A204.1 (cell line): ENCODE data around the gene PLA2G4E.

ENCODE experiments used
- FAIRE-seq: peaks from 2 replicates; lab custom pipeline; 2012; peaks lifted over from hg19 to GRCh38; lab: Jason Lieb, UNC

Gene PLA2G4E

GRCh38 chr15:42018306-42019224 lies 2.3 kb downstream of the PLA2G4E start:
- no peak for FAIRE-seq

DNA sequence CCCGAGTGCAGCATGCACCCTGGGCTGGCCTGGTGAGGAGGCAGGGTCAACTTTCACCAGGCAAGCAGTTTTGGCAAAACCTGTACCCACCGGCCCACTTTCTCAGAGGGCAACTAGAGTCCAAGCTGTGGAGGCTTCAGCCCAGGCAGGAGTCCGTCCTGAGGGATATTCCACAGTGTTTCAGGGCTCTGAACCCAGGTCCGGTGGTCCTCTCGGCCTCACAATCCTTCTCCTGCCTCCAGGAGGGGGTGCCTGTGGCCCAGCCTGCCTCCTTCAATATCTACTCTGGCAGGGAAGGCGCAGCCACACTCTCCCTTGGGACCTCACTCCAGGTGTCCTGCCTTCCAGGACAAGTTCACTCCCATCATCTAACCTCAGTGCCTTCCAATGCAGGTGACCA lies 3.9 kb downstream of the PLA2G4E start:
- no peak for FAIRE-seq

DNA sequence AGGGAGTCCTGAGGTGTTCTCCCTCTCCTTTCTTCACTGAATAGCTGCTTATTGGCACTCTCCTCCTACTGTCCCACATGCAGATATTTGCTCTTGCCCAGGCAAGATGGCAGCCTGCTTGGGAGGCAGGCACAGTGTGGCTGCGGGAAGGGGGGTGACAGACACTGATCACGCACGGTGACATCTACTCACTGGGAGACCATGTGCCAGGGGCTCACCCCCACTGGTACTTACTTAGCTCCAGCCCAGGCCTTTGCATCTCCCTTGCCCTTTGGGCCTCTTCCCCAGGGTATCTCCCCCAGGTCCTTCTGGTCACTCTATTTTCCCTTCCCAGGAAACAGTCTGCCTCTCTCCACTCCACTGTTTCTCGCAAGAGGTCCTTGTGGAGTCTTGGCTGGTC lies 6.4 kb downstream of the PLA2G4E start:
- FAIRE-seq, result no peak

DNA sequence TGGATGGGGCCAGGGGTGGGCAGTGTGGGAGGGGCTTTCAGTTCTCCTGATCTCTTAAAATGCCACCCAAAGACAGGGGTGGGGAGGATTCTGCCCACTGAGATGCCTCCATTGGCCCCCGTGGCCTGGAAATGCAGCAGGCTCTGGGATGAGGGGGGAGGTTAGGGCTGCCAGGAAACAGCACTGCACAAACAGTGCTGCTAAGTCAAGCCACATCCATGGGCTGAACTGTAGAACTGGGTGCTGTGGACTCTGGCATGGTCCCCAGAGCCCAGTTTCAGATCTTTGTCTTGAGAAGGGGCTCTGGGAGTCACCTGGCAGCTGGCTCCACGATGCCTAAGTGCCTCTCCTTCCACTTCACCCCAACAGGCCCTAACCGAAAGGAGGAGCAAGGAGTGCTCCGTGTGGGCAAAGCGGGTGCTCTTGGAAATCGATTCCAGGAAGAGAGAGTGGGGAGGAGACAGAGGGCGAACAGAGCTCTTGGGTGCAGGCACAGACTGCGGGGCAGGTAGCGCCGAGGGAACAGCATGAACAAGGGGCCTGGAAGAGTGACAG lies 7.8 kb downstream of the PLA2G4E start:
- no peak for FAIRE-seq

- no peak for FAIRE-seq
Measured at GRCh38 chr15:42012241-42012640, 8.6 kb downstream of the PLA2G4E start.

GRCh38 chr15:42011074-42011473 lies 9.8 kb downstream of the PLA2G4E start:
- no peak for FAIRE-seq

- FAIRE-seq, result no peak
Measured at GRCh38 chr15:42010434-42010833, 10.4 kb downstream of the PLA2G4E start.

DNA sequence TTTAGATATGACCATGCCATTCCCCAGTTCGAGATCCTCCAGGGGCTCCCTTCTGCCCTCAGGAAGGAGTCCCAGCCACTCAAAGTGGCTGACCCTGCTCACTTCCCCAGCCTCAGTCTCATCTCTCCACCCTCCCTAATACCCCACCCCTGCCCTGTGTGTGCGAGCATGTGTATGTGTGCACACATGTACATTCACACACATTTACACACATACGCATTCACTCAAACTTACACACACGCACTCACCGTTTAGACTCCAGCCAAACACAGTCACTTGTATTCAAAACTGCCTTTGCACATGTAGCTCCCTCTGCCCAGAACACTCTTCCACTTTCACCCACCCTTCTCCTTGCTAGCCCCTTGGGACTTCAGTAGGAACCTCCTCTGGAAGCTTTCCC lies 11.4 kb downstream of the PLA2G4E start:
- FAIRE-seq, result no peak

- no peak for FAIRE-seq
Measured at GRCh38 chr15:42009022-42009421, 11.8 kb downstream of the PLA2G4E start.

- no peak for FAIRE-seq
Measured at GRCh38 chr15:42007386-42007785, 13.5 kb downstream of the PLA2G4E start.

GRCh38 chr15:42002333-42002732 lies 18.5 kb downstream of the PLA2G4E start:
- FAIRE-seq, result no peak

- no peak for FAIRE-seq
Measured at GRCh38 chr15:42001236-42001635, 19.6 kb downstream of the PLA2G4E start.

DNA sequence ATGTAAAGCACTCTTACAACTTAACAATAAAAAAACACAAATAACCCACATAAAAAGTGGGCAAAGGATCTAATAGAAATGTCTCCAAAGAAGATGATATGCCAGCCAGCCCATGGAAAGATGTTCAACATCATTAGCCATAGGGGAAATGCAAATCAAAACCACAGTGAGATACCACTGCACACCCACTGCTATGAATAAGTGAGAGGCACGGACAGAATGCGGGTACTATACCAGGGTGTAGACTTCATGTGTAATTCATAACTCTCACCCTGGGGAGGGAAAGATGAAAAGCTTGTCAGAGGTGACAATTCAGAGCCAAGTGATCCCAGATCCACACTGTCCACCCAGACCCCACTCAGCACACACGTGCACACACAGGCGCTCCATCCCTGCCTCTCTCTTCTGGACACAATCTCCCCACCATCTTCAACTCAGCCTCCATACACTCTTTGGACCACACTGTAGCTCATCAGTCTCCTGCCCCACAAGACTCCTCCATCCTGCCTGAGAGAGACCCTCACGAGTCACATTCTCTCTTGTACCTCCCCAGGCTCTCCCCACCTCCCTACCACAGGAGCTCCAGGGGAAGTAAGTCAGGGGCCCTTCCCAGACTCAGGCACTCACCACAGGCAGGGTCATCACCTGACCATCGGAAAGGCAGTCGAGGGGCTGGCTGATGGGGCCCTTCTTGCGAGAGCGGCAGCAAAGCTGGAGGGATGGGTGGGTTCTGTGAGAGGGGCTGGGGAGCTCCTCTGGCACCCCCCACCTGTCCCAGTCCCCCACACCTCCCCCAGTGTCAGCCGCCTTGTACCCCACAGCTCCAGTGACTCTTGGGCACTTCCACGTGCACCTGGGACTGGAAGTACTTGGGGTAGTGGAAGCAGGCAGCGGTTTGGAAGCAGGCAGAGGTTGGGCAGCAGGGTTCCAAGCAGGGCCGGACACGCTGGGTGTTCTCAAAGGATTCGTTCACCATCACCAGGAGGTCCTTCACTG lies 21.3 kb downstream of the PLA2G4E start:
- no peak for FAIRE-seq

DNA sequence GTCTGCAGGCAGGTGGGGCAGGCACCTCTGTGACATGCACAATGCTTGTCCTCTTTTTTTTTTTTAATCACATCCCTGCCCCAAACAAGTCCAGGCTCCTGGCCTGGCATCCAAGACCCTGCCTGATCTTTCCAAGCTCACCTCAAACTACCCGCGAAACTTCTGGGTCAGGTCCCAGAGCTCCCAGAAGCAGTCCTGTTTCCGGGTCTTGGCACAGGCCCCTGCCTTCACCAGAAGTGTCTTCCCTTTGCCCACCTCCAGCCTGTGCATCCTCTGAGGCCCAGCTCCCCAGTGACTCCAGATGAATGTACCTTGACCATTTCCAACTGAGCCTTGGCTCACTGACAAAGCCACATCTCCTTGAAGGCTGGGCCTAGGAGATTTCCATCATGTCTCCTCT lies 23.0 kb downstream of the PLA2G4E start:
- no peak for FAIRE-seq

DNA sequence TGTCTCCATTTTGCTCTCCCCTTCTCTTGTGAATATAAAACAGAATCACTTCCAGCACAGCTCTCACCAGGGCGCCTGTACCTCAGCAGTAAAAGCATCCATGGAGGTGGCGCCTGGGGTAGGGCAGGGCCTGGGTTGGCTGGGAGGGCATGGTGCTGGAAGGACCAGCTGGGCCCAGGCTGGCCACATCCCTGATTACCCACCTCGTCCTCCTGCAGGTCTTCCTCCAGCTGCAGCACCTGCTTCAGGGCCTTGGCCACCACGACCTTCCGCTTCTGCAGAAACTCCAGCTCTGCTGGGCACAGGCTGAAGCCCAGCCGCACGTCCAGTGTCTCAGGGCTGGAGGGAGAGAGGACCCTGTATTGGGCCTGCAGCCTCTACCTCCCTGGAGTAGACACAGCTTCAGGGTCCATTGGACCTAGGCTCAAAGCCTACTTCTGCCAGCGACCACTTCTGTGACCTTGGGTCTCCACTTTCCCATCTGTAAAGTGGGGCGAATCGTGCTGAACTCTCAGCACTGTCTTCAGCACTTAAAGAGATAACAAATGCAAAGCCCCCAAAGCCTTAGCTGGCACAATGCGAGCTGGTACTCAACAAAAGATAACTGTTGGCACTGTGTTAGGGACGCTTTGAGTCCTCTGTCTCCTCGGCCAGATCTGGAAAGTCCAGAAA lies 23.8 kb downstream of the PLA2G4E start:
- FAIRE-seq, result no peak

- FAIRE-seq, result no peak
Measured at GRCh38 chr15:41996376-41996775, 24.5 kb downstream of the PLA2G4E start.

DNA sequence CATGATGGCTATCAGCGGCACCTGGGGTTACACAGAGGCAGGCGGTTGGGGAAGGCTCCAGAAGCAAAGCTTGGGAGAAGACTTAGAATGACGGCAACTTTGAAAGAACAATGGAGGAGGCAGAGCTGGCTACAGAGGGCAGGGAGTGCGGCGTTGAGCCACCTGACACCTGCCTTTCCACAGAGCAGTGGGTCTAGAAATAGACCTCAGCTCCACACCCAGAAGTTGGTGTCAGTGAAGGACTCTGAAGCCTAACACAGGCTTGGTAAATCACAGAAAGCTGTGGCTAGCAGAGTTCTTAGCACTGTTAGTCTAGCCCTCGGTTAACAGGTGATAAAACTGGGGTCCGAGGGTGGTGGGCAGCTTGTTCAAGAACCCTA lies 25.4 kb downstream of the PLA2G4E start:
- FAIRE-seq, result no peak

DNA sequence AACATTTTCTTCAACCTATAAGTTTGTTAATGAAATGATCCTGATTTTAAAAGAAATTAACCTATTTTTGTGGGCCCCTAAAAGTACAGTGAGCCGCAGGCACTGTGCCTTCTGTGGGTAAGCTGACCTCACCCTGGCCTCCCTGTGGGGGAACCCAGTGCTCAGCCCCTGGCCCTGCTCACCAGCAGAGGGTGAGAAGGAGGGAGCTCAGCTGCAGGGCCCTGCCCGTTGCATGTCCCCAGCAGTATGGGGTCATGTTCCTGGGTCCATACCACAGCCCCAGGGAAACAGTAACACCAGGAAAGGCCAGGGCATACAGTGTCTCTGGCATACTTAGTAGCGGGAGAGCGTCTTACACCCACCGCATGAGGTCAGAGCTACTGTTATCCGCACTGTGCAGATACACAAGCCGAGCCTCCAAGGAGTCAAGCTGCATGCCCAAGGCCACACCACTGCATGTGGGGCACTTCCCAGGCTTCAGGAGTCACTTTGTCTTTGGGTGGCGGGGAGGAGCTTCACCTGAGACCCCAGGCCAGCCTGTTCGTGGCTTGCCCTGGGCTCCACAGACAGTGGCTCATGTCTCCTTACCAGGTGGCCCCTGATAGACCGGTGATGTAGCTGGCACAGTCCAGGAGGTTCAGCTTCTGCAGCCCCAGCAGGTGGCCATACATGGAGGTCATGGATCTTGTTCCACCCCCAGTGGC lies 25.9 kb downstream of the PLA2G4E start:
- FAIRE-seq, result no peak

GRCh38 chr15:41994171-41994650 lies 26.6 kb downstream of the PLA2G4E start:
- FAIRE-seq, result no peak

DNA sequence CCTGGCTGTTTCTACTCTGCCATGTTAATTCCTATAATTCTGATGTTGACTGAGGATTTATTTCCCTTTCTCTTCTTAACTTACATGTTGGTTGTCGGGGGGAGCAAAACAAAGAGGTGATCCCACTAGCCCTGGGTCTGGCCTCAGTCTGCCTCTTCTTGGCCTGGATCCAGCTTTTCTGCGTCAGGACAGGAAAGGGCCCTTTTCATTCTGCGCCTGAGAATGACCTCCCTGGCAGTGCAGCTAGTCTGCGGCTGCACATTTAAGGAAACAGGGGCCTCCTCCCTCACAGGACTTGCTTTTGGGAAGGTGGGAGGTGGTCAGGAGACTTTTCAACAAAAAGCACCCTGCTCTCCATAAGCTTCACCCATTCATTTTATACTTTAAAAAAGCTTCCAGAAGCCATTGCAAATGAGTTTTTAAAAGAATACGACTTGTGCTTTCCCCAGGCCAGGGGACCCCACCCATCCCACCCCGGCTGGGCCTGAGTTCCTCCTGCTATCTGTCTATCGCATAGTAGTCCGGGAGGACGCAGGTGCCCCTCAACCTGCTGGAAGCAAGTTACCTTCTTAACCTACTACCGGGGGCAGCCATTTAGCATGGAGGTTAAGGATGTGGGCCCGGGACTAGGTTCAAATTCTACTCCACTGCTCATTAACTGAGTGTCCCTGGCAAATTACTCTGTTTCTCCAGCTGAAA lies 27.2 kb downstream of the PLA2G4E start:
- no peak for FAIRE-seq

GRCh38 chr15:41992803-41993190 lies 28.0 kb downstream of the PLA2G4E start:
- no peak for FAIRE-seq
